Neural progenitor cell (in vitro differentiated cells): ENCODE data around the gene DEUP1.

ENCODE experiments used
- CTCF ChIP-seq: fragments of 200-600 bp; sonication (generic); IDR thresholded peaks from 2 replicates; pipeline ENCODE4 v1.5.1; 2017; ENCODE audit warnings: antibody characterized with exemption, mild to moderate bottlenecking
- EZH2 ChIP-seq: fragments of 200-600 bp; sonication (generic); IDR thresholded peaks from 2 replicates; pipeline ENCODE4 v1.6.1; 2017; ENCODE audit warnings: antibody characterized with exemption, mild to moderate bottlenecking, moderate library complexity
- EZH2phosphoT487 ChIP-seq: fragments of 200-600 bp; sonication (generic); IDR thresholded peaks from 2 replicates; pipeline ENCODE4 v1.6.1; 2017; ENCODE audit warnings: antibody characterized with exemption

GRCh38 chr11:93444617-93445073 is 114.1 kb downstream of the DEUP1 start:
- TF ChIP-seq CTCF, result no peak
- no peak for TF ChIP-seq EZH2phosphoT487
- no peak for TF ChIP-seq EZH2
